NCI-H146 treated with DMSO at 0.1 percent for 48 hours (cell line): Measurements from ENCODE around the gene S100A12.

ENCODE experiments used
- DNase-seq: peaks from one replicate; lab custom pipeline; 2025; ENCODE audit not compliant: unreplicated experiment; lab: John Stamatoyannopoulos, UW

Gene S100A12

GRCh38 chr1:153368495-153368894, 6.9 kb downstream of the S100A12 start:
- no peak for DNase-seq

GRCh38 chr1:153367090-153367489, 8.3 kb downstream of the S100A12 start:
- DNase-seq, result no peak

GRCh38 chr1:153366261-153366660, 9.2 kb downstream of the S100A12 start:
- no peak for DNase-seq

- no peak for DNase-seq
Observed at GRCh38 chr1:153365696-153366095, 9.7 kb downstream of the S100A12 start.

- DNase-seq, result no peak
Observed at GRCh38 chr1:153364766-153365666, 10.4 kb downstream of the S100A12 start.

GRCh38 chr1:153364156-153364555, 11.3 kb downstream of the S100A12 start:
- DNase-seq, result no peak

GRCh38 chr1:153363641-153364040, 11.8 kb downstream of the S100A12 start:
- DNase-seq, result no peak

- DNase-seq, result no peak
Observed at GRCh38 chr1:153362187-153362775, 13.1 kb downstream of the S100A12 start.

GRCh38 chr1:153361480-153362109, 13.8 kb downstream of the S100A12 start:
- DNase-seq, result no peak

- no peak for DNase-seq
Observed at GRCh38 chr1:153360592-153361479, 14.6 kb downstream of the S100A12 start.

GRCh38 chr1:153360190-153360589, 15.2 kb downstream of the S100A12 start:
- no peak for DNase-seq

GRCh38 chr1:153359241-153359640, 16.2 kb downstream of the S100A12 start:
- no peak for DNase-seq

- DNase-seq, result no peak
Observed at GRCh38 chr1:153358691-153358975, 16.8 kb downstream of the S100A12 start.

GRCh38 chr1:153357853-153358690, 17.3 kb downstream of the S100A12 start, which contains the start of gene S100A9:
S100A9 (plus strand) TSS chr1:153357854; CDS start chr1:153358284, 430 bp downstream.
- no peak for DNase-seq

- DNase-seq, result no peak
Observed at GRCh38 chr1:153357076-153357852, 18.2 kb downstream of the S100A12 start.

- DNase-seq, result no peak
Observed at GRCh38 chr1:153356392-153357075, 18.9 kb downstream of the S100A12 start.

GRCh38 chr1:153355445-153356071, 19.9 kb downstream of the S100A12 start:
- DNase-seq, result peak; percentile 31

GRCh38 chr1:153354515-153355193, 20.8 kb downstream of the S100A12 start:
- no peak for DNase-seq
